ENCODE measurements around the gene CACNA1C. TPM values are rescaled to one million over a fixed set of nuclear protein-coding genes. Genes with fewer than 3 reads are reported as not detected.

CACNA1C gene
- total and polyA plus RNA-seq, 2 donors (not counting 1 experiment from before 2014, with no cell fraction given): 0.01 to 0.02 TPM

GRCh38 chr12:2550561-2551411 lies 498.0 kb downstream of the CACNA1C start:
- Histone ChIP-seq H2AFZ (ENCODE audit: insufficient read depth, low read depth, low read length, poor library complexity, severe bottlenecking) (no peak overlapping the region), H3K4me2 (replicated peaks; ENCODE audit: low read depth, low read length, poor library complexity, severe bottlenecking) (no peak overlapping the region), H3K27me3 (replicated peaks in 1 of 4; ENCODE audit: control extremely low read depth in 1 of 4, control insufficient read depth in 3 of 4, insufficient read depth in 4 of 4, low read length in 3 of 4) (no peaks in the 10 kb centered on the region), H3K27ac (ENCODE audit: low read length in 2 of 2) (no peak overlapping the region), H3K4me3 (ENCODE audit: control extremely low read depth in 1 of 5, extremely low read depth in 1 of 5, insufficient read depth in 1 of 5, low read depth in 2 of 5, low read length in 4 of 5) (no peak overlapping the region), H3K9ac (ENCODE audit: low read length) (no peak overlapping the region), H3K9me3 (ENCODE audit: control extremely low read depth in 1 of 3, control insufficient read depth in 2 of 3, insufficient read depth in 1 of 3, low read length in 2 of 3) (no peaks in the 10 kb centered on the region), H3K79me2 (ENCODE audit: control insufficient read depth, insufficient read depth, low read length) (no peaks in the 10 kb centered on the region), H3K36me3 (replicated peaks in 1 of 2; ENCODE audit: control extremely low read depth in 1 of 2, control insufficient read depth in 1 of 2, extremely low read depth in 1 of 2, insufficient read depth in 2 of 2, low read length in 1 of 2) (no peaks in the 10 kb centered on the region), H4K20me1 (ENCODE audit: control insufficient read depth, insufficient read depth, low read length, poor library complexity, severe bottlenecking) (no peaks in the 10 kb centered on the region), H3K4me1 (ENCODE audit: control insufficient read depth in 2 of 2, insufficient read depth in 2 of 2, low read length in 2 of 2) (no peaks in the 10 kb centered on the region)
- 93% methylated on average over 17 of the region's 17 CpGs for WGBS (ENCODE audit: insufficient coverage)
- TF ChIP-seq EZH2 (IDR thresholded peaks at IDR 0.05; ENCODE audit: borderline replicate concordance, insufficient read depth, low read depth, low read length, poor library complexity, severe bottlenecking) (no peak), CTCF (IDR thresholded peaks at IDR 0.05) (no peak)
- H3K27me3 Mint-ChIP-seq: peaks cover 4% of the 10 kb centered on the region
- ATAC-seq (ENCODE audit: low read depth) (no peak), DNase-seq (no peak)
- no peaks in the 10 kb centered on the region for H3K9me3 Mint-ChIP-seq (ENCODE audit: insufficient read depth)
- no peak overlapping the region for H3K27ac Mint-ChIP-seq
- H3K4me3 Mint-ChIP-seq: no peak overlapping the region
- ChIA-PET POLR2A (no interaction called here), CTCF (interaction anchor here (0.5 kb wide), 1 partner anchor 898 kb away, joined by 3 read pairs; no protein-coding TSS in a partner anchor)
- intact Hi-C loops (cut with micrococcal nuclease): no loop called here
- H3K4me1 Mint-ChIP-seq: no peaks in the 10 kb centered on the region

- H4K20me1 ChIP-seq (ENCODE audit: control insufficient read depth, insufficient read depth, low read length, poor library complexity, severe bottlenecking): no peaks in the 10 kb centered on the region
- H3K4me1 ChIP-seq (ENCODE audit: control insufficient read depth in 2 of 2, insufficient read depth in 2 of 2, low read length in 2 of 2): no peaks in the 10 kb centered on the region
- Mint-ChIP-seq H3K4me1 (no peaks in the 10 kb centered on the region), H3K4me3 (no peak overlapping the region), H3K9me3 (ENCODE audit: insufficient read depth) (no peaks in the 10 kb centered on the region), H3K27ac (no peak overlapping the region), H3K27me3 (peaks cover 4% of the 10 kb centered on the region)
- no peak overlapping the region for H2AFZ ChIP-seq (ENCODE audit: insufficient read depth, low read depth, low read length, poor library complexity, severe bottlenecking)
- DNase-seq (no peak), ATAC-seq (ENCODE audit: low read depth) (no peak)
- H3K4me2 ChIP-seq (replicated peaks; ENCODE audit: low read depth, low read length, poor library complexity, severe bottlenecking): no peak overlapping the region
- H3K79me2 ChIP-seq (ENCODE audit: control insufficient read depth, insufficient read depth, low read length): no peaks in the 10 kb centered on the region
- POLR2A ChIA-PET: no interaction called here
- no peak overlapping the region for H3K27ac ChIP-seq (ENCODE audit: low read length in 2 of 2)
- CTCF ChIA-PET: interaction anchor here (0.5 kb wide), 1 partner anchor 899 kb away, joined by 3 read pairs; no protein-coding TSS in a partner anchor
- no peak overlapping the region for H3K9ac ChIP-seq (ENCODE audit: low read length)
- 93% methylated on average over 11 of the region's 13 CpGs for WGBS (ENCODE audit: insufficient coverage)
- H3K36me3 ChIP-seq (replicated peaks in 1 of 2; ENCODE audit: control extremely low read depth in 1 of 2, control insufficient read depth in 1 of 2, extremely low read depth in 1 of 2, insufficient read depth in 2 of 2, low read length in 1 of 2): no peaks in the 10 kb centered on the region
- H3K9me3 ChIP-seq (ENCODE audit: control extremely low read depth in 1 of 3, control insufficient read depth in 2 of 3, insufficient read depth in 1 of 3, low read length in 2 of 3): no peaks in the 10 kb centered on the region
- no peak for TF ChIP-seq EZH2 (IDR thresholded peaks at IDR 0.05; ENCODE audit: borderline replicate concordance, insufficient read depth, low read depth, low read length, poor library complexity, severe bottlenecking)
- no peak for TF ChIP-seq CTCF (IDR thresholded peaks at IDR 0.05)
- H3K27me3 ChIP-seq (replicated peaks in 1 of 4; ENCODE audit: control extremely low read depth in 1 of 4, control insufficient read depth in 3 of 4, insufficient read depth in 4 of 4, low read length in 3 of 4): no peaks in the 10 kb centered on the region
- intact Hi-C loops (cut with micrococcal nuclease): no loop called here
- H3K4me3 ChIP-seq (ENCODE audit: control extremely low read depth in 1 of 5, extremely low read depth in 1 of 5, insufficient read depth in 1 of 5, low read depth in 2 of 5, low read length in 4 of 5): no peak overlapping the region
Observed at GRCh38 chr12:2551412-2551900, 498.7 kb downstream of the CACNA1C start.

Data from B cell (primary cell).